ENCODE results near the gene UNC13D.

UNC13D gene

DNA sequence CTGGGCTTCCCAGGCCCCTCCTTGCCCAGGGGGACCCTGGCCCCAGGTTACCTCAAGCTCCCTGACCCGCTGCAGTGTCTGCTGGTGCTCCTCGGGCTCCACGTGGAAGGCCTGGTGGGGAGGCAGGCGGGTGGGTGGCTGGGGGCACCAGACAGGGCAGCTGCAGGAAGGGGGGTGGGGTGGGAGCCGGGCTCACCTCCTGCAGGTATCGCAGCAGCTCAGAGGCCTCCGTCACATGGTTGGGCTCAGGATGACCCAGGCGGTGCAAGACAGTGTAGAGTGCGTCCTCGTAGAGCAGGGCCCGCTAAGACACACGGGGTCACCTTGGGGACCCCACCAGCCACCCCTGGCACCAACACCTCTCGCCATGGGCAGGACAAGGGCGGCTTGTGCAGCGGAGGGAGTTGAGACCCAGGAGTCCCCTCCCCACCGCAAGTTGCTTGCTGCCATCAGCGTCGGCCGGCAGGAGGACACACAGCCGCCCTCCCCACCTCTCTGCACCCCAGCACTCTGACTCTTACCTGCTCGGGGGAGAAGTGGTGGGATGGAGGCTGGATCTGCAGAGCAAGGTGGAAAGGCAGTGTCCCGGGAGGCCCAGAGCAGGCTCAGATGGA, 1.1 kb downstream of the UNC13D start:
- TF ChIP-seq POLR2AphosphoS5 (IDR thresholded peaks at IDR 0.05; ENCODE audit: low read depth, low read length) = no peak
- no peak for TF ChIP-seq SPI1 (IDR thresholded peaks at IDR 0.05; ENCODE audit: low read depth, low read length)
- TF ChIP-seq PAX5 (IDR thresholded peaks at IDR 0.05; ENCODE audit: insufficient read depth, low read length, severe bottlenecking) = no peak
- no peak for TF ChIP-seq TAF1 (IDR thresholded peaks at IDR 0.05; ENCODE audit: low read depth, low read length)
- no peak for TF ChIP-seq POU2F2 (IDR thresholded peaks at IDR 0.05; ENCODE audit: low read depth, low read length)
- TF ChIP-seq POLR2A (IDR thresholded peaks at IDR 0.05; ENCODE audit: low read depth, low read length) = no peak; the same call in 1 of the 2 replicates
- DNase-seq (ENCODE audit: insufficient read length, low spot score) (no peak), FAIRE-seq (no peak)

DNA sequence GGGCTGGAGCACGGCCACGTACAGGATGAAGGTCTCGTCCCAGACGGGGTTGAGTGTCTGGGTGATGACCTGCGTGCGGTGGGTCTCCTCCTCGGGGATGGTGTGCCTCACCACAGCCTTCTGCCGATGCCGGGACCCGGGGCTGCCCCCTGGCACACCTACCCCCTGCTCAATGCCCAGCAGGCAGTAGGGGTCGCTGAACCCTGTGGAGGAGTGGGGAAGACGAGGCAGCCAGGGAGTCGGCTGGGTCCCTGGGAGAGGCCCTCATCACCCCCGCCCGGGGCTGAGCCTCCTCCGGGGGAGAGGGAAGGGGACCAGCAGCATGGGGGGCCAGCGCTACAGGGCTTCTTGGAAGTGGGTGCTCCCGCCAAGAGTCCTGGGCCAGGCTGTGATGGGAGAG, 1.8 kb downstream of the UNC13D start:
- DNase-seq (ENCODE audit: insufficient read length, low spot score) = no peak
- no peak for TF ChIP-seq POLR2AphosphoS5 (IDR thresholded peaks at IDR 0.05; ENCODE audit: low read depth, low read length)
- FAIRE-seq = no peak

DNA sequence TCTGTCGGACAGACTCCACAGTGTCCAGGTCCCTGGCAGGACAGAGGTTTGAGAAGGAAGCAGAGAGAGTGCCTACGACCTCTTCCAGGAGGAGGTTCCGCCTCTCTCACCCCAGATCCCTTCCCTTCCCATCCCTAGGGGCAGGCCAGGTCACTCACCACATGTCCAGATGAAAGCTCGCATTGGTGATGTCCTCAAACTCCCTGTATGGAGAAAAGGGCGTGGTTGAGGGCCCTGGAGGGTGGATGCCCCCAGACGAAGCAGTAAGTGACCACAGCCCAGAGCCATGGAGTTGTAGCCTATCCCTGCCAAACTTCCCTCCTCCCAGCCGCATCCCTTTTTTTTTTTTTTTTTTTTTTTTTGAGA, 3.4 kb downstream of the UNC13D start:
- TF ChIP-seq PAX5 (IDR thresholded peaks at IDR 0.05; ENCODE audit: insufficient read depth, low read length, severe bottlenecking) = no peak
- TF ChIP-seq POLR2A (IDR thresholded peaks at IDR 0.05; ENCODE audit: low read depth, low read length) = no peak
- TF ChIP-seq POLR2AphosphoS5 (IDR thresholded peaks at IDR 0.05; ENCODE audit: low read depth, low read length) = no peak
- no peak for TF ChIP-seq SPI1 (IDR thresholded peaks at IDR 0.05; ENCODE audit: low read depth, low read length)
- FAIRE-seq = no peak
- no peak for DNase-seq (ENCODE audit: insufficient read length, low spot score)

- TF ChIP-seq POU2F2 (IDR thresholded peaks at IDR 0.05; ENCODE audit: low read depth, low read length) (no peak), TAF1 (IDR thresholded peaks at IDR 0.05; ENCODE audit: low read depth, low read length) (no peak), SPI1 (IDR thresholded peaks at IDR 0.05; ENCODE audit: low read depth, low read length) (no peak), POLR2AphosphoS5 (IDR thresholded peaks at IDR 0.05; ENCODE audit: low read depth, low read length) (no peak), PAX5 (IDR thresholded peaks at IDR 0.05; ENCODE audit: insufficient read depth, low read length, severe bottlenecking) (no peak), POLR2A (IDR thresholded peaks at IDR 0.05; ENCODE audit: low read depth, low read length) (no peak)
- no peak for FAIRE-seq
- DNase-seq (ENCODE audit: insufficient read length, low spot score) = no peak
Observed at GRCh38 chr17:75839942-75840798, 4.0 kb downstream of the UNC13D start.

GRCh38 chr17:75838410-75838809, 5.8 kb downstream of the UNC13D start:
- TF ChIP-seq SPI1 (IDR thresholded peaks at IDR 0.05; ENCODE audit: low read depth, low read length) (no peak), PAX5 (IDR thresholded peaks at IDR 0.05; ENCODE audit: insufficient read depth, low read length, severe bottlenecking) (no peak), TAF1 (IDR thresholded peaks at IDR 0.05; ENCODE audit: low read depth, low read length) (no peak), POLR2AphosphoS5 (IDR thresholded peaks at IDR 0.05; ENCODE audit: low read depth, low read length) (no peak), POLR2A (IDR thresholded peaks at IDR 0.05; ENCODE audit: low read depth, low read length) (no peak), POU2F2 (IDR thresholded peaks at IDR 0.05; ENCODE audit: low read depth, low read length) (no peak)

DNA sequence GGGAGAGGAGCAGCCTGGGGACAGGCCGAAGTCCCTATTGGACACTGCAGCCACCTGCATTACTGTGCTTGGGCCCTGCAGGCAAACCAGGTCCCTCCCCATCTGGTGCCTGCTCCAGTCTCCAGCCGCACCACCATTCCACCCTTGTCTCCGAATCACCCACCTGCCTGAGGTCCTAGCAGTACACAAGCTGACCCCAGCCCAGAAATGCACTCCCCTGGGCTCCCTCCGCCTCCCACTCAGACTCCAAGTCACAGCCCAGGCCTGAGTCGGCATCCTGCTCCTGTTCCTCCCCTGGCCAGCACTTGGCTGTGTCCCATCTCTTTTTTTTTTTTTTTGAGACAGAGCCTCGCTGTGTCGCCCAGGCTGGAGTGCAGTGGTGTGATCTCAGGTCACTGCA, 6.3 kb downstream of the UNC13D start:
- FAIRE-seq (no peak), DNase-seq (ENCODE audit: insufficient read length, low spot score) (no peak)
- no peak for TF ChIP-seq SPI1 (IDR thresholded peaks at IDR 0.05; ENCODE audit: low read depth, low read length)
- no peak for TF ChIP-seq TAF1 (IDR thresholded peaks at IDR 0.05; ENCODE audit: low read depth, low read length)
- no peak for TF ChIP-seq POLR2AphosphoS5 (IDR thresholded peaks at IDR 0.05; ENCODE audit: low read depth, low read length)
- no peak for TF ChIP-seq PAX5 (IDR thresholded peaks at IDR 0.05; ENCODE audit: insufficient read depth, low read length, severe bottlenecking)
- TF ChIP-seq POLR2A (IDR thresholded peaks at IDR 0.05; ENCODE audit: low read depth, low read length) = no peak

More at GRCh38 chr17:75838410-75838809, 5.8 kb downstream of the UNC13D start:
- FAIRE-seq = no peak
- no peak for DNase-seq (ENCODE audit: insufficient read length, low spot score)

DNA sequence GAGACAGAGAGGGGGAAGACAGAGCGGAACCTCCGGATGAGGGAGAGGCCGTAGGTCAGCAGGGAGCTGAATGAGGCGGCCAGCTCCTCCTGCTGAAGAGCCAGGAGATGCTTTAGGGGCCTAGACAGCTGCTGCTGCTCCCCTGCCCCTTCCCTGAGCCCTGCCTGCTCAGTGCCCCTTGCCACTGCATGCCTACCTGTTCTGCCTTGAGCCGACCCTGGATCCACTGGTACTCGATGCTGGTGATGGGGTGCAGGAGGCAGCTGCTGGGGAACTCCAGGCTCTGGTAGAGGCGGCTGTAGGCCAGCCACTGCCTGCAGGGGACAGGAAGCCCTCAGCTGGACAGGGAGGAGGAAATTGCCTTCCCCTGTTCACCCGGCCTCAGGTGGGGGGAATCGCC, 7.6 kb downstream of the UNC13D start:
- FAIRE-seq (no peak), DNase-seq (ENCODE audit: insufficient read length, low spot score) (no peak)
- TF ChIP-seq TAF1 (IDR thresholded peaks at IDR 0.05; ENCODE audit: low read depth, low read length) (no peak), POLR2AphosphoS5 (IDR thresholded peaks at IDR 0.05; ENCODE audit: low read depth, low read length) (no peak), SPI1 (IDR thresholded peaks at IDR 0.05; ENCODE audit: low read depth, low read length) (no peak), POU2F2 (IDR thresholded peaks at IDR 0.05; ENCODE audit: low read depth, low read length) (no peak), POLR2A (IDR thresholded peaks at IDR 0.05; ENCODE audit: low read depth, low read length) (no peak), PAX5 (IDR thresholded peaks at IDR 0.05; ENCODE audit: insufficient read depth, low read length, severe bottlenecking) (no peak)

DNA sequence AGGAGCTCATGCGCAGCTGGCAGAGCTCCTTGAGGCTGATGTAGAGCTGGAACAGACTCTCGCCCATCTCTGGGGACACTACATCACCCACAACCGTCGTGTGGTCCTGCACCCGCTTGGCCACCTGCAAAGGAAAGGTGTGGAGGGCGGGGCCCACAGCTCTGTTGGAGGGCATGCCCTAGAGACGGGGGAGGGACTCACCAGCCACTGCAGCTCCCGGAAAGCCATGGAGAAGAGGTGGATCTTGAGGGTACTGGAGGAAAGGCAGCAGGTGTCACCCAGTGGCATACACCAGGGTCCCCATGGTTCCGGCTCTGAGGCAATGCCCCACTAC, 8.6 kb downstream of the UNC13D start:
- no peak for FAIRE-seq

GRCh38 chr17:75834928-75835653, 9.1 kb downstream of the UNC13D start:
- TF ChIP-seq POLR2AphosphoS5 (IDR thresholded peaks at IDR 0.05; ENCODE audit: low read depth, low read length) = no peak
- TF ChIP-seq TAF1 (IDR thresholded peaks at IDR 0.05; ENCODE audit: low read depth, low read length) = no peak
- no peak for TF ChIP-seq PAX5 (IDR thresholded peaks at IDR 0.05; ENCODE audit: insufficient read depth, low read length, severe bottlenecking)
- no peak for TF ChIP-seq POU2F2 (IDR thresholded peaks at IDR 0.05; ENCODE audit: low read depth, low read length)
- TF ChIP-seq POLR2A (IDR thresholded peaks at IDR 0.05; ENCODE audit: low read depth, low read length) = no peak
- TF ChIP-seq SPI1 (IDR thresholded peaks at IDR 0.05; ENCODE audit: low read depth, low read length) = no peak
- FAIRE-seq (no peak), DNase-seq (ENCODE audit: insufficient read length, low spot score) (no peak)

More for the DNA sequence above, 8.6 kb downstream of the UNC13D start:
- TF ChIP-seq POLR2AphosphoS5 (IDR thresholded peaks at IDR 0.05; ENCODE audit: low read depth, low read length) (no peak), POLR2A (IDR thresholded peaks at IDR 0.05; ENCODE audit: low read depth, low read length) (no peak), POU2F2 (IDR thresholded peaks at IDR 0.05; ENCODE audit: low read depth, low read length) (no peak), PAX5 (IDR thresholded peaks at IDR 0.05; ENCODE audit: insufficient read depth, low read length, severe bottlenecking) (no peak), SPI1 (IDR thresholded peaks at IDR 0.05; ENCODE audit: low read depth, low read length) (no peak), TAF1 (IDR thresholded peaks at IDR 0.05; ENCODE audit: low read depth, low read length) (no peak)
- no peak for DNase-seq (ENCODE audit: insufficient read length, low spot score)
